Thoracic aorta (tissue), 2 donors: Measurements from ENCODE around the gene RNF138. TPM values are rescaled to one million over a fixed set of nuclear protein-coding genes. Genes with fewer than 3 reads are reported as not detected.

Experiments used
- ATAC-seq: fragments of 150-250 bp; one replicate; pipeline ENCODE4 v1.8.0; 2017; ENCODE audit warnings: low read depth; ENCODE audit not compliant: insufficient number of reproducible peaks, low FRiP score
- DNase-seq: peaks from one replicate; pipeline ENCODE4 v3.0.0-alpha.2; 2020; ENCODE audit warnings: low spot score
- H3K27ac ChIP-seq, 2 donors: fragments of 200-600 bp; sonication (generic); 1 replicate in 1 of 2; 2 replicates in 1 of 2; pipeline ENCODE4 v1.5.1; 2016; ENCODE audit warnings: mild to moderate bottlenecking in 2 of 2, moderate library complexity in 2 of 2
- H3K27me3 ChIP-seq: fragments of 200-600 bp; sonication (generic); replicated peaks from 2 replicates; pipeline ENCODE4 v1.6.0; 2016; ENCODE audit warnings: mild to moderate bottlenecking; ENCODE audit not compliant: insufficient read depth
- H3K36me3 ChIP-seq: fragments of 200-600 bp; sonication (generic); one replicate; pipeline ENCODE4 v1.5.1; 2016
- H3K4me1 ChIP-seq, 2 donors: fragments of 200-600 bp; sonication (generic); 1 replicate in 1 of 2; 2 replicates in 1 of 2; pipeline versions ENCODE4 v1.5.1 to v1.6.0; 2016; ENCODE audit warnings: low read depth in 2 of 2, mild to moderate bottlenecking in 1 of 2; ENCODE audit not compliant: control insufficient read depth in 1 of 2
- H3K4me3 ChIP-seq: fragments of 200-600 bp; sonication (generic); 2 replicates; pipeline ENCODE4 v1.5.1; 2016; ENCODE audit warnings: mild to moderate bottlenecking
- H3K9me3 ChIP-seq: fragments of 200-600 bp; sonication (generic); 2 replicates; pipeline ENCODE4 v1.5.1; 2016
- CTCF ChIP-seq: fragments of 200-600 bp; sonication (generic); IDR thresholded peaks from one replicate; pipeline ENCODE4 v1.5.1; 2019; ENCODE audit warnings: antibody characterized with exemption
- total RNA-seq, 2 donors: library from RNA; depleted of rRNA; stranded (reverse); fragments of >200 nt; gene quantifications; one replicate each; pipeline versions ENCODE4 v1.1.0 to v1.2.3, GENCODE V29; 2016

The RNF138 gene
- total RNA-seq, 2 donors from 2014 or later, result 17.7 to 18.5 TPM

- Histone ChIP-seq H3K36me3 (no peaks in the 10 kb centered on the region), H3K9me3 (no peaks in the 10 kb centered on the region), H3K27ac (no peak overlapping the region), H3K27me3 (no peaks in the 10 kb centered on the region), H3K4me1 (no peaks in the 10 kb centered on the region), H3K4me3 (no peak overlapping the region)
- ATAC-seq (no peak), DNase-seq (no peak)
- no peak for TF ChIP-seq CTCF
Observed at GRCh38 chr18:32138332-32138982, 46.8 kb downstream of the RNF138 start.

- ATAC-seq (no peak), DNase-seq (no peak)
- Histone ChIP-seq H3K36me3 (no peaks in the 10 kb centered on the region), H3K27me3 (no peaks in the 10 kb centered on the region), H3K27ac (no peak overlapping the region), H3K9me3 (no peaks in the 10 kb centered on the region), H3K4me3 (no peak overlapping the region), H3K4me1 (no peaks in the 10 kb centered on the region)
- TF ChIP-seq CTCF, result no peak
Observed at GRCh38 chr18:32139835-32140283, 48.2 kb downstream of the RNF138 start.

- H3K9me3 ChIP-seq, result no peaks in the 10 kb centered on the region
- TF ChIP-seq CTCF, result no peak
- DNase-seq, result no peak
- H3K27ac ChIP-seq, result no peak overlapping the region
- ATAC-seq, result no peak
- H3K4me3 ChIP-seq, result no peak overlapping the region
- H3K27me3 ChIP-seq, result no peaks in the 10 kb centered on the region
- no peaks in the 10 kb centered on the region for H3K4me1 ChIP-seq
- no peaks in the 10 kb centered on the region for H3K36me3 ChIP-seq
Observed at GRCh38 chr18:32148185-32148870, 56.7 kb downstream of the RNF138 start.

- ATAC-seq (no peak), DNase-seq (no peak)
- TF ChIP-seq CTCF, result no peak
- Histone ChIP-seq H3K9me3 (no peaks in the 10 kb centered on the region), H3K4me1 (no peaks in the 10 kb centered on the region), H3K27me3 (no peaks in the 10 kb centered on the region), H3K4me3 (no peak overlapping the region), H3K36me3 (no peaks in the 10 kb centered on the region), H3K27ac (no peak overlapping the region)
Observed at GRCh38 chr18:32152705-32153448, 61.2 kb downstream of the RNF138 start.

- H3K4me3 ChIP-seq, result no peak overlapping the region
- no peaks in the 10 kb centered on the region for H3K9me3 ChIP-seq
- ATAC-seq, result no peak
- TF ChIP-seq CTCF, result no peak
- peaks cover 0 to 6% of the 10 kb centered on the region in 2 donors for H3K4me1 ChIP-seq
- H3K36me3 ChIP-seq, result no peaks in the 10 kb centered on the region
- DNase-seq, result no peak
- H3K27ac ChIP-seq, result no peak overlapping the region
- no peaks in the 10 kb centered on the region for H3K27me3 ChIP-seq
Observed at GRCh38 chr18:32156855-32157254, 65.2 kb downstream of the RNF138 start.
